Right lung (tissue), 5 donors: ENCODE data around the gene ATP6V1C2. TPM values are rescaled to one million over a fixed set of nuclear protein-coding genes. Genes with fewer than 3 reads are reported as not detected.

Experiments
- DNase-seq, 2 donors: peaks; one replicate each; pipeline ENCODE4 v3.0.0-alpha.2; 2013
- polyA plus RNA-seq, 5 donors: library from polyadenylated mRNA; unstranded; fragments of 120-200 nt; gene quantifications; one replicate each; pipeline versions ENCODE4 v1.2.1 to v1.2.3, GENCODE V29; 2013; ENCODE audit warnings: inconsistent platforms in 1 of 5, low replicate concordance in 1 of 5; ENCODE audit not compliant: insufficient read length in 5 of 5, insufficient read depth in 1 of 5

The ATP6V1C2 gene
- polyA plus RNA-seq, 5 donors = 2.5 to 3.5 (median 2.9) TPM

GRCh38 chr2:10722252-10722825 is 909 bp downstream of the ATP6V1C2 start:
- no peak for DNase-seq

GRCh38 chr2:10732924-10733565 is 11.6 kb downstream of the ATP6V1C2 start:
- DNase-seq = no peak

GRCh38 chr2:10733566-10733925 is 12.1 kb downstream of the ATP6V1C2 start:
- no peak for DNase-seq

- no peak for DNase-seq
Observed at GRCh38 chr2:10733980-10734379, 12.6 kb downstream of the ATP6V1C2 start.

GRCh38 chr2:10738192-10738591 is 16.8 kb downstream of the ATP6V1C2 start:
- no peak for DNase-seq

- no peak for DNase-seq
Observed at GRCh38 chr2:10740226-10740625, 18.8 kb downstream of the ATP6V1C2 start.

- DNase-seq = no peak
Observed at GRCh38 chr2:10741139-10741538, 19.7 kb downstream of the ATP6V1C2 start.

- DNase-seq = no peak
Observed at GRCh38 chr2:10742666-10743065, 21.2 kb downstream of the ATP6V1C2 start.

- no peak for DNase-seq
Observed at GRCh38 chr2:10750610-10751009, 29.2 kb downstream of the ATP6V1C2 start.

- no peak for DNase-seq
Observed at GRCh38 chr2:10752236-10752635, 30.8 kb downstream of the ATP6V1C2 start.

- no peak for DNase-seq
Observed at GRCh38 chr2:10753156-10753555, 31.7 kb downstream of the ATP6V1C2 start.

- no peak for DNase-seq
Observed at GRCh38 chr2:10753876-10754275, 32.4 kb downstream of the ATP6V1C2 start.

GRCh38 chr2:10755621-10756020 is 34.2 kb downstream of the ATP6V1C2 start:
- no peak for DNase-seq

- no peak for DNase-seq
Observed at GRCh38 chr2:10757814-10758286, 36.4 kb downstream of the ATP6V1C2 start.

- no peak for DNase-seq
Observed at GRCh38 chr2:10759151-10759714, 37.8 kb downstream of the ATP6V1C2 start.

- no peak for DNase-seq
Observed at GRCh38 chr2:10760794-10761504, 39.5 kb downstream of the ATP6V1C2 start.

GRCh38 chr2:10761591-10761990 is 40.2 kb downstream of the ATP6V1C2 start:
- no peak for DNase-seq

GRCh38 chr2:10762651-10763460 is 41.4 kb downstream of the ATP6V1C2 start:
- no peak for DNase-seq

GRCh38 chr2:10763461-10763800 is 42.0 kb downstream of the ATP6V1C2 start:
- no peak for DNase-seq

- DNase-seq = no peak
Observed at GRCh38 chr2:10764096-10764785, 42.8 kb downstream of the ATP6V1C2 start.

GRCh38 chr2:10764896-10765295 is 43.5 kb downstream of the ATP6V1C2 start:
- DNase-seq = no peak
